GM19452 (cell line): Measurements from ENCODE around the gene BIRC3.

Experiments used
- ATAC-seq: cut with Tn5 transposase; IDR thresholded peaks from one replicate; pipeline ENCODE4 v1.9.1; 2021; ENCODE audit not compliant: unreplicated experiment

The BIRC3 gene

GRCh38 chr11:102317099-102317767 is at the start of gene BIRC3:
Gene BIRC3, plus strand, starts transcription at chr11:102317484. Its CDS starts 7,026 bp downstream, at chr11:102324510.
- ATAC-seq = peak; percentile 82

GRCh38 chr11:102267609-102268008 is 49.7 kb upstream of the BIRC3 start:
- ATAC-seq = no peak

- peak; percentile 98 for ATAC-seq
Measured at GRCh38 chr11:102268083-102268984, 49.0 kb upstream of the BIRC3 start.

GRCh38 chr11:102268985-102269470 is 48.3 kb upstream of the BIRC3 start:
- ATAC-seq = no peak

GRCh38 chr11:102269927-102270326 is 47.4 kb upstream of the BIRC3 start:
- no peak for ATAC-seq

- ATAC-seq = no peak
Measured at GRCh38 chr11:102272047-102272824, 45.0 kb upstream of the BIRC3 start.

GRCh38 chr11:102274628-102275027 is 42.7 kb upstream of the BIRC3 start:
- no peak for ATAC-seq

- ATAC-seq = no peak
Measured at GRCh38 chr11:102276362-102276761, 40.9 kb upstream of the BIRC3 start.

- ATAC-seq = no peak
Measured at GRCh38 chr11:102276783-102277182, 40.5 kb upstream of the BIRC3 start.

- peak; percentile 84 for ATAC-seq
Measured at GRCh38 chr11:102279641-102280170, 37.6 kb upstream of the BIRC3 start.

GRCh38 chr11:102280245-102280833 is 36.9 kb upstream of the BIRC3 start:
- no peak for ATAC-seq

- ATAC-seq = no peak
Measured at GRCh38 chr11:102283116-102283485, 34.2 kb upstream of the BIRC3 start.

GRCh38 chr11:102284008-102284407 is 33.3 kb upstream of the BIRC3 start:
- ATAC-seq = no peak

GRCh38 chr11:102286292-102286691 is 31.0 kb upstream of the BIRC3 start:
- ATAC-seq = no peak

GRCh38 chr11:102287964-102288724 is 29.1 kb upstream of the BIRC3 start:
- ATAC-seq = peak; percentile 86

- no peak for ATAC-seq
Measured at GRCh38 chr11:102288725-102289083, 28.6 kb upstream of the BIRC3 start.

- no peak for ATAC-seq
Measured at GRCh38 chr11:102289592-102289991, 27.7 kb upstream of the BIRC3 start.

GRCh38 chr11:102291831-102292230 is 25.5 kb upstream of the BIRC3 start:
- no peak for ATAC-seq

- ATAC-seq = no peak
Measured at GRCh38 chr11:102292933-102293332, 24.4 kb upstream of the BIRC3 start.
